GM12878 (cell line): ENCODE measurements around the gene CKB. TPM values are rescaled to one million over a fixed set of nuclear protein-coding genes. Genes with fewer than 3 reads are reported as not detected.

Experiments
- ATAC-seq: fragments of 200-7000 bp; cut with Tn5 transposase; 3 replicates; pipeline ENCODE4 v1.9.1; 2020; ENCODE audit warnings: mild to moderate bottlenecking, moderate library complexity
- BruUV-seq: library from RNA; stranded (reverse); fragments of 400-500 nt; replicated peaks from 2 replicates; lab custom pipeline; 2021; lab: Mats Ljungman, UMichigan
- CTCF ChIA-PET: fragments of 300-600 bp; sonication (Branson Sonifier 250); formaldehyde crosslinking; extraction: SDS; loops from one replicate; lab custom pipeline; 2021; ENCODE audit warnings: inconsistent platforms; lab: Yijun Ruan, JAX
- POLR2A ChIA-PET: fragments of 350-600 bp; formaldehyde crosslinking; extraction: SDS; loops from one replicate; lab custom pipeline; 2021; ENCODE audit warnings: inconsistent platforms; lab: Charles Lee
- RAD21 ChIA-PET: fragments of 300-600 bp; sonication (Branson Sonifier 250); formaldehyde crosslinking; loops from one replicate; lab custom pipeline; 2023; ENCODE audit warnings: antibody characterized with exemption; ENCODE audit not compliant: unreplicated experiment; lab: Charles Lee
- SMC1A ChIA-PET: fragments of 300-600 bp; sonication (Branson Sonifier 250); formaldehyde crosslinking; loops from one replicate; lab custom pipeline; 2023; ENCODE audit not compliant: unreplicated experiment, uncharacterized antibody; lab: Charles Lee
- DNase-seq: peaks from one replicate; pipeline ENCODE4 v3.0.0-alpha.2; 2011; ENCODE audit warnings: low read depth, low spot score
- FAIRE-seq: peaks from 3 replicates; lab custom pipeline; 2011; peaks lifted over from hg19 to GRCh38; lab: Jason Lieb, UNC
- H2AFZ ChIP-seq: 2 replicates; pipeline ENCODE4 v1.6.0; 2011; ENCODE audit warnings: low read depth, low read length, control low read depth; ENCODE audit not compliant: control insufficient read depth
- H3K27ac ChIP-seq: 2 replicates; pipeline ENCODE4 v1.5.1; 2011; ENCODE audit warnings: control low read depth; ENCODE audit not compliant: control insufficient read depth, insufficient read depth
- H3K27me3 ChIP-seq, 2 experiments: replicated peaks in 1 of 2; 2 replicates each; pipeline versions ENCODE4 v1.6.0 to v1.6.1; 2011; ENCODE audit warnings: low read length in 1 of 2; ENCODE audit not compliant: control insufficient read depth in 2 of 2, insufficient read depth in 2 of 2
- H3K36me3 ChIP-seq, 2 experiments: 2 replicates each; pipeline ENCODE4 v1.5.1; 2011; ENCODE audit warnings: low read length in 1 of 2; ENCODE audit not compliant: control insufficient read depth in 2 of 2, insufficient read depth in 2 of 2
- H3K4me1 ChIP-seq: 2 replicates; pipeline ENCODE4 v1.6.1; 2011; ENCODE audit warnings: mild to moderate bottlenecking, low read length, moderate library complexity, mixed read lengths; ENCODE audit not compliant: control insufficient read depth, insufficient read depth
- H3K4me2 ChIP-seq: 2 replicates; pipeline ENCODE4 v1.6.0; 2011; ENCODE audit warnings: control low read depth; ENCODE audit not compliant: control insufficient read depth, insufficient read depth
- H3K4me3 ChIP-seq: fragments of 200-600 bp; sonication (generic); 2 replicates; pipeline ENCODE4 v1.5.1; 2016
- H3K79me2 ChIP-seq: 2 replicates; pipeline ENCODE4 v1.6.0; 2011; ENCODE audit warnings: low read length; ENCODE audit not compliant: control insufficient read depth, insufficient read depth
- H3K9ac ChIP-seq: 2 replicates; pipeline ENCODE4 v1.8.0; 2011; ENCODE audit warnings: low read length, control low read depth, mixed read lengths; ENCODE audit not compliant: control insufficient read depth, insufficient read depth
- H3K9me3 ChIP-seq: replicated peaks from 3 replicates; pipeline ENCODE4 v1.5.1; 2011; ENCODE audit warnings: mild to moderate bottlenecking, low read length; ENCODE audit not compliant: control insufficient read depth, insufficient read depth
- H4K20me1 ChIP-seq: 2 replicates; pipeline ENCODE4 v1.6.0; 2011; ENCODE audit not compliant: control insufficient read depth, insufficient read depth
- ETV6 ChIP-seq, 2 experiments: fragments of 450-650 bp in 1 of 2; IDR thresholded peaks in 1 of 2; conservative IDR thresholded peaks in 1 of 2; 2 replicates each; pipeline ENCODE4 v1.6.1; 2014; ENCODE audit warnings: antibody characterized with exemption in 1 of 2, borderline replicate concordance in 1 of 2, low read depth in 1 of 2, mild to moderate bottlenecking in 1 of 2, moderate library complexity in 1 of 2
- MLLT1 ChIP-seq: fragments of 450-650 bp; IDR thresholded peaks from 2 replicates; pipeline ENCODE4 v1.6.1; 2016; ENCODE audit warnings: mild to moderate bottlenecking
- WGBS: methylation state at CpG from one replicate; pipeline ENCODE4 v1.1.6; 2016; ENCODE audit warnings: low lambda C conversion rate; ENCODE audit not compliant: insufficient replicate concordance, insufficient coverage; ENCODE audit errors: missing lambda C conversion rate; 5-methylcytosine and 5-hydroxymethylcytosine counted together
- in situ Hi-C: fragments of 300-500 bp; cut with MboI; formaldehyde crosslinking; loops from 9 replicates; pipeline ENCODE4 v1.14.3; 2018; ENCODE audit warnings: mixed read lengths
- intact Hi-C: fragments of 100-400 bp; cut with micrococcal nuclease; formaldehyde crosslinking; loops from one replicate; pipeline ENCODE4 v1.14.2; 2022; ENCODE audit not compliant: unreplicated experiment
- polyA plus RNA-seq, 11 experiments: library from polyadenylated mRNA; depleted of rRNA in 4 of 11; unstranded in 6 of 11; stranded (reverse) in 5 of 11; fragments of >200 nt; fragmentation: Nextera tagmentation in 4 of 11; fragmentation: Illumina TruSeq in 1 of 11; extraction: Ambion mirVana in 4 of 11; extraction: Trizol in 1 of 11; gene quantifications; 1 replicate in 1 of 11; 2 replicates in 10 of 11; pipeline versions ENCODE4 v1.2.1 to v1.2.3, GENCODE V29; 2011 to 2016; ENCODE audit warnings: inconsistent platforms in 2 of 11, missing spikeins in 2 of 11, low read depth in 1 of 11
- total RNA-seq, 4 experiments: library from RNA; depleted of rRNA in 3 of 4; stranded (reverse); fragments of >200 nt in 3 of 4; fragmentation: Illumina TruSeq in 1 of 4; extraction: Trizol in 1 of 4; gene quantifications; 2 replicates each; pipeline versions ENCODE4 v1.2.1 to v1.2.3, GENCODE V29; 2013 to 2021

The CKB gene
- total and polyA plus RNA-seq, 10 of the 15 experiments (the other 5 are each of a cell fraction or from before 2014, with no cell fraction given) = 0.40 to 6.1 (median 2.3) TPM

GRCh38 chr14:103519837-103520212 is 2.8 kb downstream of the CKB start:
- RAD21 ChIA-PET = interaction anchor here (0.6 to 2.2 kb wide), 2 partner anchors 28 to 44 kb away, joined by 3 to 25 read pairs; no protein-coding TSS in a partner anchor
- no peak overlapping the region for H2AFZ ChIP-seq
- intact Hi-C loops (no loop called here), in situ Hi-C loops (loop anchor here (5.0 kb wide), 1 partner anchor 37 kb away; no protein-coding TSS in a partner anchor)
- BruUV-seq = no TSS peak
- H3K9ac ChIP-seq = no peak overlapping the region
- FAIRE-seq = no peak
- SMC1A ChIA-PET = interaction anchor here (1.0 to 1.8 kb wide), 3 partner anchors 15 to 38 kb away, joined by 3 to 13 read pairs (median 3); no protein-coding TSS in a partner anchor
- H4K20me1 ChIP-seq = no peaks in the 10 kb centered on the region
- CTCF ChIA-PET = interaction anchor here (1.3 to 6.5 kb wide), 4 partner anchors 9 to 38 kb away, joined by 4 to 53 read pairs (median 22); partner anchors contain the start of gene TRMT61A
- H3K4me3 ChIP-seq = no peak overlapping the region
- H3K27me3 ChIP-seq = peaks cover 2% of the 10 kb centered on the region in 2 experiments; a peak in 2 of 4 replicates
- POLR2A ChIA-PET = interaction anchor here (1.3 kb wide), 1 partner anchor 24 kb away, joined by 4 read pairs; no protein-coding TSS in a partner anchor
- H3K4me1 ChIP-seq = peaks cover 25% of the 10 kb centered on the region
- WGBS = 57% methylated on average over 22 of the region's 22 CpGs
- no peak overlapping the region for H3K27ac ChIP-seq
- H3K79me2 ChIP-seq = no peaks in the 10 kb centered on the region
- no peak overlapping the region; the same call in 1 of the 2 replicates for H3K4me2 ChIP-seq
- no peak for ATAC-seq
- TF ChIP-seq ETV6 (conservative IDR thresholded peaks at IDR 0.05 in 1 of 2, IDR thresholded peaks at IDR 0.05 in 1 of 2; ENCODE audit: borderline replicate concordance in 1 of 2, low read depth in 1 of 2) (no peak), MLLT1 (0 out of 2 replicates have a peak, but pooled peaks have one; percentile 21)
- no peaks in the 10 kb centered on the region for H3K36me3 ChIP-seq
- no peak for DNase-seq
- H3K9me3 ChIP-seq = no peaks in the 10 kb centered on the region; the same call in 2 of the 3 replicates
